ENCODE results near the gene GIT2. TPM values are rescaled to one million over a fixed set of nuclear protein-coding genes. Genes with fewer than 3 reads are reported as not detected.

GIT2 gene
- total RNA-seq, 1 experiment from 2014 or later: 56.0 TPM

- no peak for DNase-seq
- H3K9me3 Mint-ChIP-seq (ENCODE audit: low read depth, unreplicated experiment): peaks cover 4% of the 10 kb centered on the region
- H3K4me1 Mint-ChIP-seq (ENCODE audit: low read depth, unreplicated experiment): no peaks in the 10 kb centered on the region
- H3K36me3 Mint-ChIP-seq (ENCODE audit: insufficient read depth, unreplicated experiment): peaks cover 54% of the 10 kb centered on the region
- no peak overlapping the region for H3K27ac Mint-ChIP-seq (ENCODE audit: unreplicated experiment)
- no peak overlapping the region for H3K4me3 Mint-ChIP-seq (ENCODE audit: low read depth, unreplicated experiment)
- intact Hi-C loops (cut with micrococcal nuclease; ENCODE audit: unreplicated experiment): no loop called here
- H3K27me3 Mint-ChIP-seq (ENCODE audit: unreplicated experiment): no peaks in the 10 kb centered on the region
- no peak for TF ChIP-seq CTCF (IDR thresholded peaks at IDR 0.05; ENCODE audit: unreplicated experiment)
- no TSS peak for BruUV-seq (replicated peaks)
- CTCF ChIA-PET: no interaction called here
These were observed 14.9 kb downstream of the GIT2 start for GRCh38 chr12:109981311-109981710.

GRCh38 chr12:109972821-109973220 is 23.3 kb downstream of the GIT2 start:
- CTCF ChIA-PET: interaction anchor here (0.9 kb wide), 1 partner anchor 20 kb away, joined by 3 read pairs; no protein-coding TSS in a partner anchor
- intact Hi-C loops (cut with micrococcal nuclease; ENCODE audit: unreplicated experiment): no loop called here
- TF ChIP-seq CTCF (IDR thresholded peaks at IDR 0.05; ENCODE audit: unreplicated experiment): no peak
- Mint-ChIP-seq H3K36me3 (ENCODE audit: insufficient read depth, unreplicated experiment) (peaks cover 32% of the 10 kb centered on the region), H3K4me1 (ENCODE audit: low read depth, unreplicated experiment) (peaks cover 10% of the 10 kb centered on the region), H3K4me3 (ENCODE audit: low read depth, unreplicated experiment) (no peak overlapping the region), H3K9me3 (ENCODE audit: low read depth, unreplicated experiment) (no peaks in the 10 kb centered on the region), H3K27ac (ENCODE audit: unreplicated experiment) (no peak overlapping the region), H3K27me3 (ENCODE audit: unreplicated experiment) (no peaks in the 10 kb centered on the region)
- no TSS peak for BruUV-seq (replicated peaks)
- DNase-seq: no peak

- no peak for DNase-seq
- no TSS peak for BruUV-seq (replicated peaks)
These were observed 27.4 kb downstream of the GIT2 start for GRCh38 chr12:109968801-109969200.

GRCh38 chr12:109968032-109968420 is 28.1 kb downstream of the GIT2 start:
- Mint-ChIP-seq H3K27ac (ENCODE audit: unreplicated experiment) (no peak overlapping the region), H3K27me3 (ENCODE audit: unreplicated experiment) (no peaks in the 10 kb centered on the region), H3K4me1 (ENCODE audit: low read depth, unreplicated experiment) (peaks cover under 1% of the 10 kb centered on the region), H3K9me3 (ENCODE audit: low read depth, unreplicated experiment) (no peaks in the 10 kb centered on the region), H3K36me3 (ENCODE audit: insufficient read depth, unreplicated experiment) (peaks cover 15% of the 10 kb centered on the region), H3K4me3 (ENCODE audit: low read depth, unreplicated experiment) (no peak overlapping the region)
- CTCF ChIA-PET: no interaction called here
- TF ChIP-seq CTCF (IDR thresholded peaks at IDR 0.05; ENCODE audit: unreplicated experiment): no peak
- no peak for DNase-seq
- BruUV-seq (replicated peaks): no TSS peak
- intact Hi-C loops (cut with micrococcal nuclease; ENCODE audit: unreplicated experiment): no loop called here

More at GRCh38 chr12:109968801-109969200, 27.4 kb downstream of the GIT2 start:
- no peaks in the 10 kb centered on the region for H3K27me3 Mint-ChIP-seq (ENCODE audit: unreplicated experiment)
- intact Hi-C loops (cut with micrococcal nuclease; ENCODE audit: unreplicated experiment): no loop called here
- H3K36me3 Mint-ChIP-seq (ENCODE audit: insufficient read depth, unreplicated experiment): peaks cover 23% of the 10 kb centered on the region
- peaks cover 9% of the 10 kb centered on the region for H3K4me1 Mint-ChIP-seq (ENCODE audit: low read depth, unreplicated experiment)
- H3K27ac Mint-ChIP-seq (ENCODE audit: unreplicated experiment): no peak overlapping the region
- no peak for TF ChIP-seq CTCF (IDR thresholded peaks at IDR 0.05; ENCODE audit: unreplicated experiment)
- H3K4me3 Mint-ChIP-seq (ENCODE audit: low read depth, unreplicated experiment): no peak overlapping the region
- H3K9me3 Mint-ChIP-seq (ENCODE audit: low read depth, unreplicated experiment): no peaks in the 10 kb centered on the region
- CTCF ChIA-PET: no interaction called here

All from Calu3 (cell line).